HepG2 (cell line): ENCODE results near the gene HELZ. TPM values are rescaled to one million over a fixed set of nuclear protein-coding genes. Genes with fewer than 3 reads are reported as not detected.
"Not testable (repeated sequence)": the region's sequence is repeated elsewhere in the genome, so short reads cannot be mapped to it uniquely, and the experiment has no call there.

Experiments used
- DPF2 ChIP-seq: sonication (generic); formaldehyde crosslinking; IDR thresholded peaks from 2 replicates; pipeline ENCODE4 v1.4.0; 2020; ENCODE audit warnings: mild to moderate bottlenecking, low read depth, missing genetic modification reagents, borderline replicate concordance
- FOSL2 ChIP-seq: sonication (generic); formaldehyde crosslinking; IDR thresholded peaks from 2 replicates; pipeline ENCODE4 v1.4.0; 2020; ENCODE audit warnings: missing genetic modification reagents
- FOXK1 ChIP-seq: sonication (generic); formaldehyde crosslinking; IDR thresholded peaks from 2 replicates; pipeline ENCODE4 v1.4.0; 2020; ENCODE audit warnings: low read depth, missing genetic modification reagents, borderline replicate concordance
- FOXO1 ChIP-seq: sonication (generic); formaldehyde crosslinking; IDR thresholded peaks from 2 replicates; pipeline ENCODE4 v1.4.0; 2020; ENCODE audit warnings: missing genetic modification reagents
- HMG20A ChIP-seq: IDR thresholded peaks from 2 replicates; pipeline ENCODE4 v1.6.1; 2016; ENCODE audit warnings: borderline replicate concordance
- JUN ChIP-seq: sonication (generic); formaldehyde crosslinking; IDR thresholded peaks from 2 replicates; pipeline ENCODE4 v1.4.0; 2020; ENCODE audit warnings: mild to moderate bottlenecking, missing genetic modification reagents
- JUNB ChIP-seq: sonication (generic); formaldehyde crosslinking; IDR thresholded peaks from 2 replicates; pipeline ENCODE4 v1.8.0; 2022; ENCODE audit warnings: missing genetic modification reagents, mild to moderate bottlenecking, borderline replicate concordance
- MIER3 ChIP-seq: IDR thresholded peaks from 2 replicates; pipeline ENCODE4 v1.6.1; 2016; ENCODE audit warnings: missing compliant biosample characterization, borderline replicate concordance
- NR2C2 ChIP-seq: sonication (generic); formaldehyde crosslinking; IDR thresholded peaks from 2 replicates; pipeline ENCODE4 v1.4.0; 2020; ENCODE audit warnings: missing genetic modification reagents, mild to moderate bottlenecking, moderate library complexity, borderline replicate concordance
- NR2F1 ChIP-seq, 2 experiments: fragments of 450-650 bp in 1 of 2; formaldehyde crosslinking in 1 of 2; IDR thresholded peaks; 2 replicates each; pipeline versions ENCODE4 v1.5.0 to v1.6.1; 2016 to 2020; ENCODE audit warnings: mild to moderate bottlenecking in 1 of 2, missing compliant biosample characterization in 1 of 2, missing genetic modification reagents in 1 of 2, moderate library complexity in 1 of 2
- RXRB ChIP-seq: IDR thresholded peaks from 2 replicates; pipeline ENCODE4 v1.6.1; 2016; ENCODE audit warnings: borderline replicate concordance, missing genetic modification reagents, missing compliant biosample characterization
- SAP130 ChIP-seq: IDR thresholded peaks from 2 replicates; pipeline ENCODE4 v1.6.1; 2016; ENCODE audit warnings: low read depth
- SOX13 ChIP-seq, 3 experiments: fragments of 450-650 bp in 1 of 3; sonication (generic) in 1 of 3; formaldehyde crosslinking in 1 of 3; IDR thresholded peaks in 2 of 3; conservative IDR thresholded peaks in 1 of 3; 2 replicates each; pipeline versions ENCODE4 v1.5.0 to v1.6.1; 2016 to 2020; ENCODE audit warnings: antibody characterized with exemption in 1 of 3, mild to moderate bottlenecking in 1 of 3, missing compliant biosample characterization in 1 of 3, missing genetic modification reagents in 1 of 3, moderate library complexity in 1 of 3
- SOX5 ChIP-seq: IDR thresholded peaks from 2 replicates; pipeline ENCODE4 v1.6.1; 2016; ENCODE audit warnings: borderline replicate concordance
- ZMYM2 ChIP-seq: sonication (generic); formaldehyde crosslinking; IDR thresholded peaks from 2 replicates; pipeline ENCODE4 v1.8.0; 2022; ENCODE audit warnings: mild to moderate bottlenecking, missing genetic modification reagents
- ZNF121 ChIP-seq: sonication (generic); formaldehyde crosslinking; IDR thresholded peaks from 2 replicates; pipeline ENCODE4 v1.5.0; 2020; ENCODE audit warnings: mild to moderate bottlenecking, missing genetic modification reagents
- polyA plus RNA-seq, 8 experiments: library from polyadenylated mRNA; depleted of rRNA in 3 of 8; stranded (reverse) in 7 of 8; unstranded in 1 of 8; fragments of >200 nt; fragmentation: Illumina TruSeq in 4 of 8; extraction: Trizol in 4 of 8; gene quantifications; 2 replicates each; pipeline versions ENCODE4 v1.2.1 to v1.2.3, GENCODE V29; 2011 to 2016; ENCODE audit warnings: low read depth in 4 of 8, missing spikeins in 1 of 8, mixed read lengths in 1 of 8; ENCODE audit not compliant: insufficient read depth in 1 of 8
- total RNA-seq, 5 experiments: library from RNA; depleted of rRNA; stranded (reverse); fragments of >200 nt; fragmentation: Illumina TruSeq; extraction: Trizol; gene quantifications; 2 replicates each; pipeline ENCODE4 v1.2.3, GENCODE V29; 2016; ENCODE audit warnings: low read depth in 1 of 5
- TF ChIP-seq, protein P1 (sequence below): sonication (generic); formaldehyde crosslinking; IDR thresholded peaks from 2 replicates; pipeline ENCODE4 v1.4.0; 2020; ENCODE audit warnings: missing genetic modification reagents, mild to moderate bottlenecking, borderline replicate concordance
- TF ChIP-seq, protein P2 (sequence below): sonication (generic); formaldehyde crosslinking; conservative IDR thresholded peaks from 2 replicates; pipeline ENCODE4 v1.4.0; 2020; ENCODE audit warnings: mild to moderate bottlenecking, missing genetic modification reagents, moderate library complexity
- TF ChIP-seq, protein P3 (sequence below), 2 experiments: fragments of 450-650 bp in 1 of 2; sonication (generic) in 1 of 2; formaldehyde crosslinking; IDR thresholded peaks; 2 replicates each; pipeline versions ENCODE4 v1.5.0 to v1.8.0; 2020 to 2022; ENCODE audit warnings: mild to moderate bottlenecking in 1 of 2, missing genetic modification reagents in 1 of 2

Gene HELZ
- total and polyA plus RNA-seq, 2 of the 13 experiments (the other 11 are each of a cell fraction or from before 2014, with no cell fraction given), result 35.3 to 52.4 TPM

DNA sequence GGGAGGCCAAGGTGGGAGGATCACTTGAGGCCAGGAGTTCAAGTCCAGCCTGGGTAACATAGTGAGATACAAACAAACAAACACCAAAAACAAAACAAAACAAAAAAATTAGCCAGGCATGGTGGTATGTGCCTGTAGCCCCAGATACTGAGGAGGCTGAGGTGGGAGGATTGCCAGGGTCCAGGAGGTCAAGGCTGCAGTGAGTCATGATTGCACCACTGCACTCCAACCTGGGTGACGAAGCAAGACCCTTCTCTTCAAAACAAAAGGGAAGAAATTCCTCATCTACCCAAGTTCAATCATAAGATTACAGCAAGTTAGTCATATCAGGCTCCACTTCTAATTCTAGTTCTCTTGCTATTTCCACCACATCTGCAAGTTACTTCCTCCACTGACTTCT lies 149.7 kb downstream of the HELZ start (continued):
- TF ChIP-seq, protein P1, sequence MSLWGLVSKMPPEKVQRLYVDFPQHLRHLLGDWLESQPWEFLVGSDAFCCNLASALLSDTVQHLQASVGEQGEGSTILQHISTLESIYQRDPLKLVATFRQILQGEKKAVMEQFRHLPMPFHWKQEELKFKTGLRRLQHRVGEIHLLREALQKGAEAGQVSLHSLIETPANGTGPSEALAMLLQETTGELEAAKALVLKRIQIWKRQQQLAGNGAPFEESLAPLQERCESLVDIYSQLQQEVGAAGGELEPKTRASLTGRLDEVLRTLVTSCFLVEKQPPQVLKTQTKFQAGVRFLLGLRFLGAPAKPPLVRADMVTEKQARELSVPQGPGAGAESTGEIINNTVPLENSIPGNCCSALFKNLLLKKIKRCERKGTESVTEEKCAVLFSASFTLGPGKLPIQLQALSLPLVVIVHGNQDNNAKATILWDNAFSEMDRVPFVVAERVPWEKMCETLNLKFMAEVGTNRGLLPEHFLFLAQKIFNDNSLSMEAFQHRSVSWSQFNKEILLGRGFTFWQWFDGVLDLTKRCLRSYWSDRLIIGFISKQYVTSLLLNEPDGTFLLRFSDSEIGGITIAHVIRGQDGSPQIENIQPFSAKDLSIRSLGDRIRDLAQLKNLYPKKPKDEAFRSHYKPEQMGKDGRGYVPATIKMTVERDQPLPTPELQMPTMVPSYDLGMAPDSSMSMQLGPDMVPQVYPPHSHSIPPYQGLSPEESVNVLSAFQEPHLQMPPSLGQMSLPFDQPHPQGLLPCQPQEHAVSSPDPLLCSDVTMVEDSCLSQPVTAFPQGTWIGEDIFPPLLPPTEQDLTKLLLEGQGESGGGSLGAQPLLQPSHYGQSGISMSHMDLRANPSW (CRISPR knock-in tag), result peak; percentile 40; the same call in 1 of the 2 replicates
- TF ChIP-seq HMG20A (CRISPR knock-in tag) (peak; percentile 71; the same call in 1 of the 2 replicates), SAP130 (CRISPR knock-in tag) (peak; percentile 24; the same call in 1 of the 2 replicates), MIER3 (0 out of 2 replicates have a peak, but pooled peaks have one; percentile 23), SOX5 (CRISPR knock-in tag) (peak; percentile 43; the same call in 1 of the 2 replicates), NR2F1 (CRISPR knock-in tag; IDR thresholded peaks at IDR 0.05) (peak; percentile 77 to 88), DPF2 (peak; percentile 74), ZNF121 (CRISPR knock-in tag) (0 out of 2 replicates have a peak, but pooled peaks have one; percentile 15), RXRB (CRISPR knock-in tag) (peak; percentile 31), SOX13 (CRISPR knock-in tag; conservative IDR thresholded peaks at IDR 0.05 in 1 of 2, IDR thresholded peaks at IDR 0.05 in 1 of 2) (peak in 1 of 2 experiments; percentile 59; a peak in 1 of 4 replicates), FOSL2 (peak; percentile 98), JUNB (CRISPR knock-in tag) (peak; percentile 43; the same call in 1 of the 2 replicates), JUN (peak; percentile 84), FOXK1 (CRISPR knock-in tag) (peak; percentile 66), FOXO1 (CRISPR knock-in tag) (peak; percentile 59; the same call in 1 of the 2 replicates), ZMYM2 (CRISPR knock-in tag) (peak; percentile 69; the same call in 1 of the 2 replicates), NR2C2 (peak; percentile 45; the same call in 1 of the 2 replicates)
- TF ChIP-seq, protein P2, sequence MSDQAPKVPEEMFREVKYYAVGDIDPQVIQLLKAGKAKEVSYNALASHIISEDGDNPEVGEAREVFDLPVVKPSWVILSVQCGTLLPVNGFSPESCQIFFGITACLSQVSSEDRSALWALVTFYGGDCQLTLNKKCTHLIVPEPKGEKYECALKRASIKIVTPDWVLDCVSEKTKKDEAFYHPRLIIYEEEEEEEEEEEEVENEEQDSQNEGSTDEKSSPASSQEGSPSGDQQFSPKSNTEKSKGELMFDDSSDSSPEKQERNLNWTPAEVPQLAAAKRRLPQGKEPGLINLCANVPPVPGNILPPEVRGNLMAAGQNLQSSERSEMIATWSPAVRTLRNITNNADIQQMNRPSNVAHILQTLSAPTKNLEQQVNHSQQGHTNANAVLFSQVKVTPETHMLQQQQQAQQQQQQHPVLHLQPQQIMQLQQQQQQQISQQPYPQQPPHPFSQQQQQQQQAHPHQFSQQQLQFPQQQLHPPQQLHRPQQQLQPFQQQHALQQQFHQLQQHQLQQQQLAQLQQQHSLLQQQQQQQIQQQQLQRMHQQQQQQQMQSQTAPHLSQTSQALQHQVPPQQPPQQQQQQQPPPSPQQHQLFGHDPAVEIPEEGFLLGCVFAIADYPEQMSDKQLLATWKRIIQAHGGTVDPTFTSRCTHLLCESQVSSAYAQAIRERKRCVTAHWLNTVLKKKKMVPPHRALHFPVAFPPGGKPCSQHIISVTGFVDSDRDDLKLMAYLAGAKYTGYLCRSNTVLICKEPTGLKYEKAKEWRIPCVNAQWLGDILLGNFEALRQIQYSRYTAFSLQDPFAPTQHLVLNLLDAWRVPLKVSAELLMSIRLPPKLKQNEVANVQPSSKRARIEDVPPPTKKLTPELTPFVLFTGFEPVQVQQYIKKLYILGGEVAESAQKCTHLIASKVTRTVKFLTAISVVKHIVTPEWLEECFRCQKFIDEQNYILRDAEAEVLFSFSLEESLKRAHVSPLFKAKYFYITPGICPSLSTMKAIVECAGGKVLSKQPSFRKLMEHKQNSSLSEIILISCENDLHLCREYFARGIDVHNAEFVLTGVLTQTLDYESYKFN (CRISPR knock-in tag), result peak; percentile 56
- not testable (repeated sequence) for TF ChIP-seq SOX13 (IDR thresholded peaks at IDR 0.05)
- TF ChIP-seq, protein P3, sequence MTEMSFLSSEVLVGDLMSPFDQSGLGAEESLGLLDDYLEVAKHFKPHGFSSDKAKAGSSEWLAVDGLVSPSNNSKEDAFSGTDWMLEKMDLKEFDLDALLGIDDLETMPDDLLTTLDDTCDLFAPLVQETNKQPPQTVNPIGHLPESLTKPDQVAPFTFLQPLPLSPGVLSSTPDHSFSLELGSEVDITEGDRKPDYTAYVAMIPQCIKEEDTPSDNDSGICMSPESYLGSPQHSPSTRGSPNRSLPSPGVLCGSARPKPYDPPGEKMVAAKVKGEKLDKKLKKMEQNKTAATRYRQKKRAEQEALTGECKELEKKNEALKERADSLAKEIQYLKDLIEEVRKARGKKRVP (CRISPR knock-in tag; IDR thresholded peaks at IDR 0.05), result peak in 1 of 2 experiments; percentile 64; a peak in 2 of 4 replicates
